ENCODE measurements around the gene UGT1A7. TPM values are rescaled to one million over a fixed set of nuclear protein-coding genes. Genes with fewer than 3 reads are reported as not detected.

Gene UGT1A7
- polyA plus RNA-seq, 3 donors = not detected

- H3K27ac Mint-ChIP-seq = no peak overlapping the region
Observed at GRCh38 chr2:233813236-233814055, 131.7 kb downstream of the UGT1A7 start.

More at GRCh38 chr2:233813236-233814055, 131.7 kb downstream of the UGT1A7 start:
- no peaks in the 10 kb centered on the region for H3K4me1 Mint-ChIP-seq
- 83% methylated on average over 1 of the region's 3 CpGs for WGBS (ENCODE audit: insufficient coverage)
- H3K36me3 Mint-ChIP-seq = no peaks in the 10 kb centered on the region
- no peaks in the 10 kb centered on the region for H3K79me2 ChIP-seq (ENCODE audit: insufficient read depth, low read length)
- H3K4me3 Mint-ChIP-seq = no peak overlapping the region
- no peaks in the 10 kb centered on the region for H3K36me3 ChIP-seq (replicated peaks in 1 of 2; ENCODE audit: control insufficient read depth in 1 of 2, insufficient read depth in 2 of 2, low read length in 2 of 2)
- intact Hi-C loops (cut with micrococcal nuclease) = no loop called here
- H3K4me1 ChIP-seq (ENCODE audit: control insufficient read depth in 1 of 2, insufficient read depth in 2 of 2, low read length in 2 of 2) = no peaks in the 10 kb centered on the region
- no peak overlapping the region for H3K4me2 ChIP-seq (replicated peaks; ENCODE audit: extremely low read depth, low read length, poor library complexity, severe bottlenecking)
- peaks cover 0 to 6% (median 2%) of the 10 kb centered on the region in 7 donors for H3K9me3 Mint-ChIP-seq
- H4K20me1 ChIP-seq (ENCODE audit: insufficient read depth, low read length) = no peaks in the 10 kb centered on the region
- no peak overlapping the region for H3K4me3 ChIP-seq (replicated peaks in 1 of 3; ENCODE audit: low read depth in 2 of 3, low read length in 3 of 3)
- H2AFZ ChIP-seq (ENCODE audit: insufficient read depth, low read depth, low read length, poor library complexity, severe bottlenecking) = no peak overlapping the region
- H3K27ac ChIP-seq (ENCODE audit: low read depth in 1 of 2, low read length in 2 of 2) = no peak overlapping the region
- TF ChIP-seq CTCF (IDR thresholded peaks at IDR 0.05) = no peak
- peaks cover 2 to 8% (median 7%) of the 10 kb centered on the region in 3 donors for H3K27me3 Mint-ChIP-seq (ENCODE audit: low read depth in 3 of 3)
- H3K27me3 ChIP-seq (ENCODE audit: control insufficient read depth in 2 of 2, insufficient read depth in 2 of 2, low read length in 2 of 2) = no peaks in the 10 kb centered on the region
- H3K9ac ChIP-seq (ENCODE audit: insufficient read depth, low read length, poor library complexity, severe bottlenecking) = no peak overlapping the region
- no peak for DNase-seq
- no peaks in the 10 kb centered on the region for H3K9me3 ChIP-seq (replicated peaks in 1 of 2; ENCODE audit: control insufficient read depth in 1 of 2, insufficient read depth in 1 of 2, low read length in 2 of 2)

All from CD14-positive monocyte (primary cell).